HG02759 (cell line): ENCODE data around the gene SLC27A5.
"Not testable (repeated sequence)": the region's sequence is repeated elsewhere in the genome, so short reads cannot be mapped to it uniquely, and the experiment has no call there.

Source experiments
- ATAC-seq: cut with Tn5 transposase; IDR thresholded peaks from one replicate; pipeline ENCODE4 v1.9.1; 2021; ENCODE audit warnings: mild to moderate bottlenecking, moderate library complexity; ENCODE audit not compliant: unreplicated experiment

Gene SLC27A5

DNA sequence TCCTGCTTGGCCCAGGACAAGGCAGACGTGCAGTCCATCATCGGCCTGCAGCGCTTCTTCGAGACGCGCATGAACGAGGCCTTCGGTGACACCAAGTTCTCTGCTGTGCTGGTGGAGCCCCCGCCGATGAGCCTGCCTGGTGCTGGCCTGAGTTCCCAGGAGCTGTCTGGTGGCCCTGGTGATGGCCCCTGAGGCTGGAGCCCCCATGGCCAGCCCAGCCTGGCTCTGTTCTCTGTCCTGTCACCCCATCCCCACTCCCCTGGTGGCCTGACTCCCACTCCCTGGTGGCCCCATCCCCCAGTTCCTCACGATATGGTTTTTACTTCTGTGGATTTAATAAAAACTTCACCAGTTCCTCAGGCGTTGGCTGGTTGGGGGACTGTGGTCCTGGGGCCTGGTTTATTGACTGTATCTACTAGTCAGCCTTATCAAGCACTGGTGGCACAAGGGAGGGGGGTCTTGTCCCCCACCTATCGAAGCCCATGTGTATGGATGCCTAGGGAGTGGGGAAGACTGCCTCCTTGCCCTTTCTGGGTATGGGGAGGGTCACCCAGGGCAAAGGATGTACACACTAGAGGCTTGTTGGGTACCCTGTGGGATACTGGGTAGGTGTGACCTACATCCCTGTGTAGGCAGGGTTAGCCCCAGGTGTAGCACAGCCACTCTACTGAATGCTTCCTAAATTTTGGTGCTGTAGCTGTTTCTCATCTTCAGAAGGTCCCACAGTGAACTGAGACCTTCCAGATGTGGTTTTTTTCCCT is 38.8 kb upstream of the SLC27A5 start:
- ATAC-seq, result no peak

DNA sequence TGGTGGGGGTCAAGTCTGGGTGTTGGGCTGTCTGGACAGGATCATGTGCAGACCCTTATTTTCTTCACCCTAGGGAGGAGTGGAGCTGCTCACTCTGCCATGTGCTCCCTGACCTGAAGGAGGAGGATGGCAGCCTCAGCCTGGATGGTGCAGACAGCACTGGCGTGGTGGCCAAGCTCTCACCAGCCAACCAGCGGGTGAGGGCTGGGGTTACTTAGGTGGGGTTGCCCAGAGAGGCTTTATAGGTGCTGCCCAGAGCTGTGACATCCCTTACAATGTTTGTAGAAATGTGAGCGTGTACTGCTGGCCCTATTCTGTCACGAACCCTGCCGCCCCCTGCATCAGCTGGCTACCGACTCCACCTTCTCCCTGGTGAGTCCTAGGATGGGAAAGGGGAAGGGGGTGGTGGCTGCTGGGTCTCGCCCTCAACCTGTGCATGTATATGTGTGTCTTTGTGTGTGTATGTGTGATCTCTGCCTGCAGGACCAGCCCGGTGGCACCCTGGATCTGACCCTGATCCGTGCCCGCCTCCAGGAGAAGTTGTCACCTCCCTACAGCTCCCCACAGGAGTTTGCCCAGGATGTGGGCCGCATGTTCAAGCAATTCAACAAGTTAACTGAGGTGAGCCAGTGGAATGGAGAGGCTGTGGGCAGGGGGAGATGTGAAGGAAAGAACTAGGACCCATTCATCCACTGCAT is 38.0 kb upstream of the SLC27A5 start:
- ATAC-seq, result no peak

DNA sequence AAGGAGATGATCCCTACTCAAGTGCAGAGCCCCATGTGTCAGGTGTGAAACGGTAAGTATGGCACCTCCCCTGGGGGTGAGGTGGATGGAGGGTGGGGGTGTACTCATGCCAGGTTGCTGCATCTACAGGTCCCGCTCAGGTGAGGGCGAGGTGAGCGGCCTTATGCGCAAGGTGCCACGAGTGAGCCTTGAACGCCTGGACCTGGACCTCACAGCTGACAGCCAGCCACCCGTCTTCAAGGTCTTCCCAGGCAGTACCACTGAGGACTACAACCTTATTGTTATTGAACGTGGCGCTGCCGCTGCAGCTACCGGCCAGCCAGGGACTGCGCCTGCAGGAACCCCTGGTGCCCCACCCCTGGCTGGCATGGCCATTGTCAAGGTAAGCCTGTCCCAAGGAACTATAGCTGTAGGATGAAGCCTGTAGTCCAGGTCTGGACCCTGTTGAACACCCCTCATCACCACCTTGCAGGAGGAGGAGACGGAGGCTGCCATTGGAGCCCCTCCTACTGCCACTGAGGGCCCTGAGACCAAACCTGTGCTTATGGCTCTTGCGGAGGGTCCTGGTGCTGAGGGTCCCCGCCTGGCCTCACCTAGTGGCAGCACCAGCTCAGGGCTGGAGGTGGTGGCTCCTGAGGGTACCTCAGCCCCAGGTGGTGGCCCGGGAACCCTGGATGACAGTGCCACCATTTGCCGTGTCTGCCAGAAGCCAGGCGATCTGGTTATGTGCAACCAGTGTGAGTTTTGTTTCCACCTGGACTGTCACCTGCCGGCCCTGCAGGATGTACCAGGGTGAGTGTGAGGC is 37.3 kb upstream of the SLC27A5 start:
- no peak for ATAC-seq

DNA sequence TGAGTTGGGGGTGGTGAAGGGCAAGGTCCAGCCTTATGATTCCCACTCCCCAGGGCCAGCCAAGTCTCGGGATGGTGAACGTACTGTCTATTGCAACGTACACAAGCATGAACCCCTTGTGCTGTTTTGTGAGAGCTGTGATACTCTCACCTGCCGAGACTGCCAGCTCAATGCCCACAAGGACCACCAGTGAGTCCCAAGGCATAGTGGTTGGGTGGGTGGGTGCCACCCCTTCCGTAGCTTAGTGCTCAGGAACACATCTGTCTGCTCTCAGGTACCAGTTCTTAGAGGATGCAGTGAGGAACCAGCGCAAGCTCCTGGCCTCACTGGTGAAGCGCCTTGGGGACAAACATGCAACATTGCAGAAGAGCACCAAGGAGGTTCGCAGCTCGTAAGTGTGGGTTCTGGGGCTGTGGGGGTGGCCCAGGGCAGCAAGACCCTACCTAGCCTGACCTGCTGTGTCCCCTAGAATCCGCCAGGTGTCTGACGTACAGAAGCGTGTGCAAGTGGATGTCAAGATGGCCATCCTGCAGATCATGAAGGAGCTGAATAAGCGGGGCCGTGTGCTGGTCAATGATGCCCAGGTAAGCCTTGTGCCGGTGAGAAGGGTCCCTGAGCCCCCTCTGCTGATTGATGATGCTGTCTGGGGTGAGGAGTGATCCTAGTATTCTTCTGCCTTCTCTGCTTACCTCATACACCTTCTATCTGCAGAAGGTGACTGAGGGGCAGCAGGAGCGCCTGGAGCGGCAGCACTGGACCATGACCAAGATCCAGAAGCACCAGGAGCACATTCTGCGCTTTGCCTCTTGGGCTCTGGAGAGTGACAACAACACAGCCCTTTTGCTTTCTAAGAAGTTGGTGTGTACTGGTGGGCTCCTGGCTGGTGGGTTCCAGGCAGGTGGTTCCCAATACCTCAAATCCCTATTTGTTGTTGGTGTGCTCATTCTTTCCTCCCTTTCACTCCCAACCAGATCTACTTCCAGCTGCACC is 35.8 kb upstream of the SLC27A5 start:
- no peak for ATAC-seq

DNA sequence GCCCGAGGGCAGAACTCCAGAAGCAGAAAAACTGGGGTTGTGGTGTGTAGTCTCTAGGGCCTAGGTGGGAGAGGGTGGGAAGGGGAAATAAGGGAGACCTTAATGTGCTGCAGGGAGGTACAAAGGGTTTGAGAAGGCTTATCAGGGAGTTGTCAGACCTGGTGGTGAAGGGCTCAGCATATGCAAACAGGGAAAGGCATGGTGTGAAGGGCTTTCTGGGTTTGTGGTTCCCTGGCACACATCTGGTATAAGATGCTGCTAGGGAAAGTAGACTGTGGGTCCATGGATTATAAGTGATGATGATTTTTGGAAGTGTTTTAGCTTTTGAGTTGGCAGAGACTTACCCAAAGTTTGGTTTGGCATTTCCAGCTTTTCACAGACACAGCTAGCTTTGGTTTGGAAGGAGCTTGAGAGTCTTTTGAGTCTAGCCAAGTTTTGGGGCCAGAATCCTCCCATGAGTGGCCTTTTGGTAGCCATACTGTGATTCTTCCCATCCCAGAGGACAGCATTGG is 34.3 kb upstream of the SLC27A5 start:
- no peak for ATAC-seq

DNA sequence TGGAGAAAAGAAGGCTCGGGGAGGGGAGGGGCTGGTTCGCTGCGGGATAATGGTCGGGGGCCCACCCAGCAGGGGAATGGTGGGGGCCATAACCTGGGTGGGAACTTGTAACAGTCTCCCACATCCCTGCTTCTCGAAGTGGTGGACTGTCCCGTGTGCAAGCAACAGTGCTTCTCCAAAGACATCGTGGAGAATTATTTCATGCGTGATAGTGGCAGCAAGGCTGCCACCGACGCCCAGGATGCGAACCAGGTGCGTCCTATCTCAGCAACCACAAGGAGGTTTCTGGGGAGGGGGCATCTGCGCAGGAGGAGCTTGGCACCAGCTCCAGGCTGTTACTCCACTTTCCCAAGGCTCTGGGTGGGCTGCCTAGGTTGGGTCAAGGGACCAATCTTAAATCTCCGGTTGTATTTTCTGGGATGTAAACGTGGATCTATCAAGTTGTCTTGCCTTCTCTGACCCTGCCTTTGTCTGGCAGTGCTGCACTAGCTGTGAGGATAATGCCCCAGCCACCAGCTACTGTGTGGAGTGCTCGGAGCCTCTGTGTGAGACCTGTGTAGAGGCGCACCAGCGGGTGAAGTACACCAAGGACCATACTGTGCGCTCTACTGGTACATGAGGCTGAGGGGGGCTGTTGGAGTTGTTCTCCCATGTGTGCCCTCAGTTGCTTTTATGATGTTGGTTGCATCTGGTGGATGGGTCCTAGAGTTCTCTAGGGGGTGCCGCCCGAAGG is 33.7 kb upstream of the SLC27A5 start:
- no peak for ATAC-seq

DNA sequence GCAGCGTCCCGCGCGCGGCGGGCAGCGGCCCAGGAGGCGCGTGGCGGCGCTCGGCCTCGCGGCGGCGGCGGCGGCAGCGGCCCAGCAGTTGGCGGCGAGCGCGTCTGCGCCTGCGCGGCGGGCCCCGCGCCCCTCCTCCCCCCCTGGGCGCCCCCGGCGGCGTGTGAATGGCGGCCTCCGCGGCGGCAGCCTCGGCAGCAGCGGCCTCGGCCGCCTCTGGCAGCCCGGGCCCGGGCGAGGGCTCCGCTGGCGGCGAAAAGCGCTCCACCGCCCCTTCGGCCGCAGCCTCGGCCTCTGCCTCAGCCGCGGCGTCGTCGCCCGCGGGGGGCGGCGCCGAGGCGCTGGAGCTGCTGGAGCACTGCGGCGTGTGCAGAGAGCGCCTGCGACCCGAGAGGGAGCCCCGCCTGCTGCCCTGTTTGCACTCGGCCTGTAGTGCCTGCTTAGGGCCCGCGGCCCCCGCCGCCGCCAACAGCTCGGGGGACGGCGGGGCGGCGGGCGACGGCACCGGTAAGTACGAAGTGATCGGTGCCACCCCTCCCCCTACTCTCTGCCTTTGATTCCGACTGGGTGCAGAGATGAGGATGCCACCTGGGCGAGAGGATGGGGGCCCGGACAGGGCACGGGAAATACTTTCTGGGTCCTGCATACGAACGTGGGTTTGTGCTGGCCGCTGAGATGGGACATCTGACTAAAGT is 32.9 kb upstream of the SLC27A5 start:
- ATAC-seq, result peak; percentile 63

DNA sequence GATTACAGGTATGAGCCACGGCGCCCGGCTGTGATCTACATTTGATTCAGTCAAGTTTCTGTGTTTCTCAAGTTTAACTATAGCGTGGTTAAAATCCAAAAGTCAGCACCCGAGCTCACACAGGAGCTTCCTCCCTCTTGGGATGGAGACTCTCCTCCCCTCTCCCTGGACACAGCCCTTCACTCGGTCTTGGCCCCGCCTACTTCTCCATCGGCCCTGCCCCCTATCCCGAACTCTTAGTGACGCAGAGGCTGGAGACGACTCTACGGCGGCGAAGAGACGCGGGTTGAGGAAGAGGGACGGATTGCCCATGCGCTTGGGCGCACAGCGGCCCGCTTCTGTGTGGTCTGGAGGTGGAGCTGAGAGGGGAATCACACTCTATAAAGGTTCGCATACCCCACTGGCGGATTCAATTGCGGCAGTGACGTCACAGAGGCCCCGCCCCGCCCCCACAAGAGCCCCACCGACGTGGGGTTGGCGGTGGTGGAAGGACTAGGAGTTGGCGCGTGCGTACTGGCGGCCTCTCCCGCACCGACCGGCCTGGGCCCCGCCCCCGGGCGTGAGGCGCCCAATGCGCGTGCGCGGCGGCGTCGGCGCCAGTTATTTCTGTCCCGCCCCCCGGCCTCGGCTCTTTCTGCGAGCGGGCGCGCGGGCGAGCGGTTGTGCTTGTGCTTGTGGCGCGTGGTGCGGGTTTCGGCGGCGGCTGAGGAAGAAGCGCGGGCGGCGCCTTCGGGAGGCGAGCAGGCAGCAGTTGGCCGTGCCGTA is 32.2 kb upstream of the SLC27A5 start, which contains the start of gene TRIM28:
Gene TRIM28 (plus strand): TSS at position 239 of the 765 bp plus-strand sequence. CDS start 694 bp downstream, outside the sequence.
- peak; percentile 78 for ATAC-seq

DNA sequence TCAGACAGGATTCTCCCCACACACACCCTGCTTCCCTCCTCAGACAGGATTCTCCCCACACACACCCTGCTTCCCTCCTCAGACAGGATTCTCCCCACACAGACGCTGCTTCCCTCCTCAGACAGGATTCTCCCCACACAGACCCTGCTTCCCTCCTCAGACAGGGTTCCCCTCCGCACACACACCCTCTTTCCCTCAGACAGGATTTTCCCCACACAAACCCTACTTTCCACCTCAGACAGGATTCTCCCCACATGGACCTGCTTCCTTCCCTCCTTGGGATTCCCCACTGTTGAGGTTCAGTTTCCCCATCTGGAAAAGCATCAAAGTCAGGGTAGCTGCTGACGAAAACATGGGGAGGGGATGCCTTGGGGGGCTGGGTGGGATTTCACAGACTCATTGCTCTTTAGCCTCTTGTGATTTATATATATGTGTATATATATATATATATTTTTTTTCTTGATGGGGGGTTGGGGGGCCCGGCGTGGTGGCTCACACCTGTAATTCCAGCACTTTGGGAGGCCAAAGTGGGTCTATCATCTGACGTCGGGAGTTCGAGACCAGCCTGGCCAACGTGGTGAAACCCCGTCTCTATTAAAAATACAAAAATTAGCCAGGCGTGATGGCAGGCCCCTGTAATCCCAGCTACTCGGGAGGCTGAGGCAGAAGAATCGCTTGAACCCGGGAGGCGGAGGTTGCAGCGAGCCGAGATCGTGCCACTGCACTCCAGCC is 31.0 kb upstream of the SLC27A5 start:
- ATAC-seq, result not testable (repeated sequence)

DNA sequence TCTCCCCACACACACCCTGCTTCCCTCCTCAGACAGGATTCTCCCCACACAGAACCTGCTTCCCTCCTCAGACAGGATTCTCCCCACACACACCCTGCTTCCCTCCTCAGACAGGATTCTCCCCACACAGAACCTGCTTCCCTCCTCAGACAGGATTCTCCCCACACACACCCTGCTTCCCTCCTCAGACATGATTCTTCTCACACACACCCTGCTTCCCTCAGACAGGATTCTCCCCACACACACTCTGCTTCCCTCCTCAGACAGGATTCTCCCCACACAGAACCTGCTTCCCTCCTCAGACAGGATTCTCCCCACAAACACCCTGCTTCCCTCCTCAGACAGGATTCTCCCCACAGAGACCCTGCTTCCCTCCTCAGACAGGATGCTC is 27.4 kb upstream of the SLC27A5 start:
- ATAC-seq, result not testable (repeated sequence)

DNA sequence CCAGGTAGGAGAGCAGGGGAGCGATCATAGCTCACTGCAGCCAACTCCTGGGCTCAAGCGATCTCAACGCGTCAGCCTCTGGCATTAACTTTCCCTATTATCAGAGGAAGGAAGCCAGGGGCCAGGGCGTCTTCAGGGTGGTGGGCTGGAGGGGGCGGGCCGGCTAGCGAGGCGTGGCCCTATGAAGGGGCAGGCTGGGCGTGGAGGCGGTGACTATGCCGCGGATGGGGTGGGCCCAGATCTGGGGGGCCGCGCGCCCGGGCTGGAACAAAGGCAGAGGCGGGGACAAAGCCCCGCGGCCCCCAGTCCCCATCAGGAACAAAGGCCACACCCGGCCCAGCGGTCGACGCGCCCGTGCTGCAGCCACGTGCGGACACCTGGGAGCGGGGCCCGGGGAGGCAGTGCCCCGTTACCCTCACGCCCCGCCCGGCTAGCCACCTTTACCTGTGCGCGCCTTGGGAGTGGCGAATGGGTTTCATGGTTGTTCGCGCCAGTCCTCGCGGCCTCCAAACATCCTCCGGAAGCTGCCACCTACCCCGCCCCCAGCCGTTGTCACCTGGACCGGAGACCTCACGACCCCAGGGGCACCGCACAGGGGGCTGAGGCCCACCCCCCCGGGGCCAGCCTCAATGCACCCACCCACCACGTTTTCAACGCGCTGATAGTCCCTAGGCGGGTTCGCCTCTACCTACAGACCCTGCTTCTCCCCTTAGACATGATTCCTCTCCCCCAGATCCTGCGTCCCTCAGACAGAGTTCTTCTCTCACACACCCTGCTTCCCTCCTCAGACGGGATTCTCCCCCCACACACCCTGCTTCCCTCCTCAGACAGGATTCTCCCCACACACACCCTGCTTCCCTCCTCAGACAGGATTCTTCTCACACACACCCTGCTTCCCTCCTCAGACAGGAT is 26.7 kb upstream of the SLC27A5 start:
- ATAC-seq, result no peak

DNA sequence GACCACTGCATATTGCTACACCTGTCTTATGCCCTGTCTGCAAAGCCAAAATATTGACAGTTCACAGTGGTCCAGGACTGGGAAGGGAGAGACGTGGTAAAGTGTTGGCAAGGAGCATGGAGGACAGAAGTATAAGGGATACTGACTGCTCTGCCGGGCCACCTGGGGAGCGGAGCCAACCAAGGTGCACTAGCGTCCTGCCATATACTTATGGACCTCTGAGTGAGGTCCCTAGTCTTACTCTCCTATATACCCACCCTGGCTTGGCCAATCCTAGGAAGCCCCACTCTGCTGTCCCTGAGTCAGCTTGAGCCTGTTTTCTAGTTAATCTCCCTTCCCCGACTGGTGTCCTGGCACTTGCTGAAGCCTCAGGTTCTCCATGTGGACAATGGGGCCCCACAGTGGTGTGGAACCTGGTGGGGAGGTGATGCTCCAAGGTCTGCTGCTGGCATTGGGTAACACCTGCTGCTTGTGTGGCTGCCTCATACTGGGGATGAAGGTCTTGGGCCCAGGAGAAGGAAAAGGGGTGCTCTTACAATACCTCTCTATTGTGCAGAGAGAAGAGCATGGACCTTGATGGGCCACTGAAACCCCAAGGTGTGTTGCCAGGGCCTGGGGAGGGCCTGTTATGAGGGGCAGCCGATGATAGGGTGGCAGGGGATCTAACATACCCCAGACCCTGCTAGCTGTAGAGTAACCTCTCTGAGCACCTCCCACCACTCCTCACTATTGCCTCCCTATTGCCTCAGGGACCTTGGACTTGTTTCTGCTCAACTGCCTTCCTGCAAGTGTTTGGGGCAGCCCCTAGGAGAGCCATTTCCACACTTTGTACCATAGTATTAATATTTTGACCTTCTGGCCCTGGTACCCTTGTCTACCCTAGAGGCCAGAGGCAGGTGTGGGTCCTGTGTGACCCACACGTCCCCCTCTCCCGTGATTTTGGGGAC is 25.3 kb upstream of the SLC27A5 start:
- ATAC-seq, result no peak

DNA sequence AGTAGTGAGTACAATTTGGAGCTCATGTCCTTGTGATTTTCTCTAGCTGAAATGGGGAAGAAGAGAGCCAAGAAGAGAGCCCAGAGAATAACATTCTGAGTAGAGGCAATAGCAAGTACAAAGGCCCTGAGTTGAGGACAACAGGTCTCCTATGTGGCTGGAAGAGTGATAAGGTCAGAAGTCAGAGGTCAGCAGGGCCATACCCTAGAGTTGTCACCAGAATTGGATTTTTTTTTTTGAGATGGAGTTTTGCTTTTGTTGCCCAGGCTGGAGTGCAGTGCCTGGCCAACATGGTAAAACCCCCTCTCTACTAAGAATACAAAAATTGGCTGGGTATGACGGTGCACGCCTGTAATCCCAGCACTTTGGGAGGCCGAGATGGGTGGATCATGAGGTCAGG is 24.1 kb upstream of the SLC27A5 start:
- no peak for ATAC-seq

DNA sequence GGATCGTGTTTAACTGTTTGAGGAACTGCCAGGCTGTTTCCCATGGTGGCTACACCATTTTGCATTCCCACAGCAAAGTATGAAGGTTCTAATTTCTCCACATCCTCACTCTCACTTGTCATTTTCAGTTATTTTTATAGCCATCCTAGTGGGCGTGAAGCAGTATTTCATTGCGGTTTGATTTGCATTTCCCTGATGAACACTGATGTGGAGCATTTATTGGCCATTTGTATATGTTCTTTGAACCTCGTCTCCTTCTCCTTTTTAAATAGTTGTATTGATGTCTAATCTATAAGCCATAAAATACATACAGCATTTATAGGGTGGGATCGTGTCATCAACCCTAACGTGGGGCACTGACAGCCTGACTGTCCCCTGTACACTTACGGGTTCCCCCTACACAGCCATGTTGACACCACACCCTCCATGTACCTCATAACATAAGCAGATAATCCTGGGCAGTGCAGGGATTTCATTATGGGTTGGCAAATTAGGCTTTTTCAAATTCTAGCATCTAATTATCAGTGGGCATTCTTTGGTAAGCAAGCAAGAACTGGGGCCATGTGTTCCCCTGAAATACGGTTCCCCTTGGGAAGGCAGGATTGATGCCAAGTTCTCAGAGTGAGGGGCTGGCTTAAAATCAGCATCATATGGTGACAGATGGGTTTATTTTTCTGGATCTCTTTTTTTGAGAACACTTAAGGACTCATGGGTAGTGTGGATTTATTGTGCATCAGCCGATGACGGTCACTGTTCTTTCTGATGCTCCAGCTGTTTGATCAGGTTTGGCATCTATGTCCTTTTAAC is 19.4 kb upstream of the SLC27A5 start:
- no peak for ATAC-seq
